Measurements from ENCODE around the gene MAPK10.

DNA sequence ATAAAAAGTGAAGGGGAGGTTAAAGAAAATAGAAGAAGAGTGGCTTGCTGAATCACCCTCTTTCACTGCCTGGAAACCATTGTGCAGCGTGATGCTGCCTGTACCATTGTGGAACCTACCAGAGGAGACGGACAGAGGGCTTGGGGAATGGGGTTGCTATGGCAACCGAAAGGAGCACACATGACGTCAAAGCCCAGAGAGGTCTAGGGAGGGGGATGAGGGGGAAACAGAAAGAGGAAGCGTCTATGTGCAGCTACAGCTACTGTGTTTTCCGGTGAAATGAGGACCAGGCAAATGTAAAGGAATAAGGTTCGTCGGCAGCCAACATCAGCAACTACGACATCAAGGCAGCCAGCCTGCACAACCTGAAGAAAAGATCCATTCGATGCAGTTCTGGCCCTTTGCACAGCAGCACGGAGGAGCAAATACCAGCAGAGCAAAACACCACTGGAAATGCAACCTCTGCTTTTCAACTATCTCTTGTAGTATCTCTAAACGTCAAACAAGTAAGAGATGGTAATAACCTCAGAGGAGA, at the start of gene MAPK10:
- TF ChIP-seq, protein P1, sequence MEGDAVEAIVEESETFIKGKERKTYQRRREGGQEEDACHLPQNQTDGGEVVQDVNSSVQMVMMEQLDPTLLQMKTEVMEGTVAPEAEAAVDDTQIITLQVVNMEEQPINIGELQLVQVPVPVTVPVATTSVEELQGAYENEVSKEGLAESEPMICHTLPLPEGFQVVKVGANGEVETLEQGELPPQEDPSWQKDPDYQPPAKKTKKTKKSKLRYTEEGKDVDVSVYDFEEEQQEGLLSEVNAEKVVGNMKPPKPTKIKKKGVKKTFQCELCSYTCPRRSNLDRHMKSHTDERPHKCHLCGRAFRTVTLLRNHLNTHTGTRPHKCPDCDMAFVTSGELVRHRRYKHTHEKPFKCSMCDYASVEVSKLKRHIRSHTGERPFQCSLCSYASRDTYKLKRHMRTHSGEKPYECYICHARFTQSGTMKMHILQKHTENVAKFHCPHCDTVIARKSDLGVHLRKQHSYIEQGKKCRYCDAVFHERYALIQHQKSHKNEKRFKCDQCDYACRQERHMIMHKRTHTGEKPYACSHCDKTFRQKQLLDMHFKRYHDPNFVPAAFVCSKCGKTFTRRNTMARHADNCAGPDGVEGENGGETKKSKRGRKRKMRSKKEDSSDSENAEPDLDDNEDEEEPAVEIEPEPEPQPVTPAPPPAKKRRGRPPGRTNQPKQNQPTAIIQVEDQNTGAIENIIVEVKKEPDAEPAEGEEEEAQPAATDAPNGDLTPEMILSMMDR (IDR thresholded peaks at IDR 0.05), result no peak
- TF ChIP-seq CREB1 (CRISPR knock-in tag; IDR thresholded peaks at IDR 0.05) (no peak), GABPB1 (CRISPR knock-in tag; IDR thresholded peaks at IDR 0.05) (no peak), NR1H2 (CRISPR knock-in tag; IDR thresholded peaks at IDR 0.05) (no peak), SP1 (CRISPR knock-in tag; conservative IDR thresholded peaks at IDR 0.05) (no peak)
- TF ChIP-seq, protein P2, sequence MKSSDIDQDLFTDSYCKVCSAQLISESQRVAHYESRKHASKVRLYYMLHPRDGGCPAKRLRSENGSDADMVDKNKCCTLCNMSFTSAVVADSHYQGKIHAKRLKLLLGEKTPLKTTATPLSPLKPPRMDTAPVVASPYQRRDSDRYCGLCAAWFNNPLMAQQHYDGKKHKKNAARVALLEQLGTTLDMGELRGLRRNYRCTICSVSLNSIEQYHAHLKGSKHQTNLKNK (CRISPR knock-in tag; IDR thresholded peaks at IDR 0.05), result no peak

Measured in WTC11 (cell line).